T-helper 1 cell (primary cell): ENCODE measurements around the gene SLC35F1.

Source experiments
- DNase-seq, 5 donors: peaks; one replicate each; pipeline ENCODE4 v3.0.0-alpha.2; 2012 to 2020

The SLC35F1 gene

DNA sequence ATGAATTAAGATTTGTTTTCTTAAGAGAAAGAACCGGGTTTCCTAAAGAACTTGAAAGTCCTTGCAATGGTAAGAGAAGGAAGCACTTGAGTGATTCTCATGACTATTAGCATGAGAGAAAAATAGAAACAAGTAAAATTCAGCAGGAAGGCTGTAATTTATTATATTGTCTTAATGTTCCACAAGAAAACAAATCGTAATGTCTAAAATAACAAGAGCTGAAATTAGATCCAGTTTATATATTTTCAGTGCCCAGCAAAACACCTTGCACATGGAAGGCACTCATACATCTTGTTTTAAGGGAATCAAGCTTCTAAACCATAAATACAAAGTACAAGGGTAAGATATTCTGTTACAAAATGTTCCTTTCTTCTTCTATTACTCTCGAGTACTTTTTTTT, 411.6 kb downstream of the SLC35F1 start:
- DNase-seq, result no peak

GRCh38 chr6:118319416-118319815, 412.4 kb downstream of the SLC35F1 start:
- no peak for DNase-seq

- DNase-seq, result no peak
Measured at GRCh38 chr6:118319894-118320649, 413.0 kb downstream of the SLC35F1 start.

GRCh38 chr6:118320652-118321051, 413.6 kb downstream of the SLC35F1 start:
- no peak for DNase-seq

GRCh38 chr6:118324116-118324515, 417.1 kb downstream of the SLC35F1 start:
- DNase-seq, result no peak

DNA sequence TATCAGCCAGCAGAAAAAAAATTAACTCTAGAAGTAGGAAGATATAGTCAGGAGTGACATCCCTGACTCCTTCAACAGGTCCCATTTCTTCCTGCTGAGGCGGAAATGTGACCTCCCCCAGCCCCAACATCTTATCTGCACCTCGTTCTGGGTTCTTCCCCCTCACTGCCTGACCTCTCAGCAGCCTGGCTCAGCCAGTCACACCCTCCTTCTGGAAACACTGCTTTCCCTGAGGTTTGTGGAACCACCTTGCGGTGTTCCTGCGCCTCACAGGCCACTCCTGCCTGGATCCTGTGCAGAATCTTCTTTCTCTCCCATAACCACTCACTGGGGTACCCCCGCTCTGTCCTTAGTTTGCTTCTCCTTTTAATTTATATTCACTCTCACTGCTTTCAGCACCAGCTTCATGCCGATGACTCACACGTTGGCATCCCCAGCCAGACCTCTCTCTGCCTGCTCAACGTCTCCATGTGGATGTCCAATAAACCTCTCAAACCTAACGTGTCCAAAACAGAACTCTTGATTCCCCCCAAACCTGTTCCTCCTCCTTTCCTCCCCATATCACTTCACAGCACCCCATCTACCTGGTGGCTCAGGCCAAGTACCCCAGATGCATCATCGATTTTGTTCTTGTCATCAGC, 418.3 kb downstream of the SLC35F1 start:
- DNase-seq, result no peak

DNA sequence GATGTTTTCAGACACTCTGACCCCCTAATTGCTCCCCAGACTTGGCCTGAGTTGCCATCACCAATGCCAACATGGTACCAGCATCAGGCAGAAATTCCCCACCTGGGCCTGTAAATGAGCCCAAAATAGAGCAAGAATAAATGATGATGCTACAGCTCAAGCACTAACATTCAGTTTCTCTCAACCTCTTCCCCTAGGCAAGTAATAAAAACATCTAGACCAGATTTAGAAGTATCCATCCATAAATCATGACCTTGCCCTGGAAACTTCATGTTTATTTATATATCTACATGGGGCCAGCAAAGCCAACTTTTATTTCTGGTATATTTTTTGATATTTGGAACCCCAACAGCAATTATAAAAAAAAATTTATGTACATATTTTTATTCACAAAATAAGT, 419.6 kb downstream of the SLC35F1 start:
- DNase-seq, result no peak

DNA sequence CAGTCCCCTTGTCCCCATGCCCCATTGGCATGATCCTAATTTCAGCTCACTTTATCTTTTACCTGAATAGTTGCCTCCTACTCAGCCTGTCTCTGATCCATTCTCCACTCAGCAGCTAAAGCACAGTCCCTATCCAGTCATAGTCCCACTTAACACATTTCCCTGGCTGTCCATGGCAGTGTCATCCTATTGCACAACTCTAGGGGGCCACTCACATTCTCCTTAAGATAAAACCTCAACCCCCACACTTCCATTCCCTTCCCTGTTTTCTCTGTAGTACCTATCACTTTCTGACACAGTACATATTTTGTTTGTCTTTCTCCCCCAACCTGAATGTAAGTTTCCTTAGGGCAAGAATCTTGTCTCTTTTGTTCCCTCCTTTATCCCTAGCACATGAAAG, 420.2 kb downstream of the SLC35F1 start:
- no peak for DNase-seq

GRCh38 chr6:118333772-118334171, 426.7 kb downstream of the SLC35F1 start:
- DNase-seq, result no peak

DNA sequence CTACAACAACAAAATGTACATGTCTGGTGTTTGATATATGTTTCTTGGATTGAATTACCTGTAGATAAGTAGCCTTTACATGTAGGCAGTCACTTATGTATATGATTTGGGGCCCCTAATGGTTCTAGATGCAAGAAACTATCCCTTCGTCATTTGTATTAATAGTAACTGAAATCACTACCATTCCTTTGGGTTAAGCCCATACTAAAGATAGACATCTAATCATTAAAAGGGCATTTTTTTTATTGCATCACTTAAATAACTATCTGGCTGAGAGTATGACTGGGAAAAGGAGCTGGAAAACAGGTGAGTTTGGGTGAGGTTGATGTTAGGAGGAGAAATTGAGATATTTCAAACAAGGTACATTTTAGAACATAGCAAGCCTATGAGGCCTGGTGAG, 427.6 kb downstream of the SLC35F1 start:
- no peak for DNase-seq

DNA sequence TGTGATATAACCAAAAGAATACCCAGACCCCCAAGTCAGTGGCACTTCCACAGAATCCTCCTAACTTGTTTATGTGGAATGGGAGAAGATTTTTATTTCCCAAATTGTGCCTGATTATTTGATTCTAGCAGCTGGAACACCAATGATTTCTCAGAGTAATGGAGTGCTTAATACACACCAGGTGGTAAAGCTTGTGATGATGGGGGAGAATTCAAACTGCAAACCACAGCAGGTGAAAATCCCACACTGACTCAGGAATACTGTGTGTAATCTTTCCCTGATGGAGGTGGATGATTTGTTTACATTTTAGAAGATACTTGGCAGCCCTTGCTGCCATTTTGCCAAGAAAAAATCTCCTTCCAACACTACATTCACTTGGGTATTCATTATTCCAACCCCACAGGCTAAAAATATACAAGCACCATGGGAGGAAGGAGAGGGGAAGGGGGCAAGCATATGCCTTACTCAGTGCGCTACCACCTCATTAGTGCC, 428.3 kb downstream of the SLC35F1 start:
- no peak for DNase-seq

- no peak for DNase-seq
Measured at GRCh38 chr6:118344014-118344670, 437.1 kb downstream of the SLC35F1 start.

DNA sequence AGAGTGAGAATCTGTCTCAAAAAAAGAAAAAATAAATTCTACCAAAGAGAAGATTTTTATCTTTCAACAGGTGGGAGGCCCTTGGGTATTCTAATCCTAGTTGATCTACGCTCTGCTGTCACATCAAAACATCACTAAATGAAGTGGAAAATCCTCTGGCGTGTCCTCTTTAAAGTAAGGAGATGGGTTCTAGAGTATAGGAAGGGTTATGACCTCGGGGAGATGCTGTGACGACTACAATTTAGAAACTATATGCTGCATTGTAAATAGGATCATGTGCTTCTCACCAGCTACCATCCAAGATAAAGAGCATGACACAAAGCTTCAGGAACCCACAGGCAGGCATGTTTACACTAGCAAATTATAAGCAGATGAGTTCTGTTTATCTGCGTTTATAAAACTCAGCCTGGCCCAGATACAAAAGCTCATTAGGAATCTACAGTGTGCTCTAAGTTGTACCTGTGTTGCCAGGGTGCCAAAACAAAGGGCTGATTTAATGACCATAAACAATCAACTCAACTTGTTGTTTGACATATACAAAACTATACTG, 443.9 kb downstream of the SLC35F1 start:
- DNase-seq, result no peak

DNA sequence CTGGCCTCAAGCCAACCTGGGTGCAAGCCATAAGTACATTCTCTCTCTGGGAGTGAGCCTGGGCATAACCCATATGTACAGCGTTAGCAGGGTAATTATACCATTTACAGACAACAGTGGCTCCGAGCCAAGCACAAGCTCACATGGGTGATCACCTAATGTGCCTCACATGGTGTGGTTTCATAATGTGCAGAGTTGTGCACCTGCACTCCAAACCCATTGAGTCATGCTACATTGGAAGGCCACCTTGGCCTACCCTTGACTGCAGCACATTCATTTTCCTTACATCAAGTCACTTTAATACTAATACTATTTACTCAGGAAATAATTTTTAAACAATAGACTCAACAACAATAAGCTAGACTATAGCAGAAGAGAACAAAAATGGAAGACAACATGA, 446.5 kb downstream of the SLC35F1 start:
- DNase-seq, result no peak

GRCh38 chr6:118354641-118355040, 447.6 kb downstream of the SLC35F1 start:
- DNase-seq, result no peak

DNA sequence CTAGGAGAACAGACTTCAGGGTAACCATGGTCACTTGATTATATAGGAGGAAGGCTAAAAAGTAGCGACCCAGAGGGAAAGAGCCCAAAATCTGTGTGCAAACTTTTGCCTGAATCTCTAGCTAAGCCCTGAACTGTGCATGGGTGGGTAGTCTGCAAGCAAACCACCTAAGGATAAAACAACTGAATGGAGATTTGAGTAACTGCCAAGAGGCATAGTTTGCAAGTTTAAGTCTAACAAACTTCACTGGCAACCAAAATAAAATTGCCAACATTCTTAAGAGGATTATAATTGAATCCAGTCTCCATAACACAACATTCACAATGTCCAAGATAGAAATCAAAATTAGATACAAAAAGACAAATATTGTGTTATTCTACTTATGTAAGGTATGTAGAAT, 449.0 kb downstream of the SLC35F1 start:
- DNase-seq, result no peak

GRCh38 chr6:118356686-118357085, 449.6 kb downstream of the SLC35F1 start:
- DNase-seq, result no peak
